Gastrocnemius medialis (tissue), 4 donors: ENCODE results near the gene YWHAG. TPM values are rescaled to one million over a fixed set of nuclear protein-coding genes. Genes with fewer than 3 reads are reported as not detected.
"Not testable (repeated sequence)": the region's sequence is repeated elsewhere in the genome, so short reads cannot be mapped to it uniquely, and the experiment has no call there.

Experiments used
- ATAC-seq, 2 donors: fragments of 150-250 bp; one replicate each; pipeline ENCODE4 v1.9.1; 2016
- DNase-seq, 2 donors: peaks; one replicate each; pipeline ENCODE4 v3.0.0-alpha.2; 2019
- H3K27ac ChIP-seq, 4 donors: fragments of 200-600 bp; sonication (generic); 1 replicate in 1 of 4; 2 replicates in 3 of 4; pipeline ENCODE4 v1.5.1; 2016 to 2018; ENCODE audit warnings: mild to moderate bottlenecking in 2 of 4, moderate library complexity in 1 of 4
- H3K27me3 ChIP-seq, 3 donors: fragments of 200-600 bp; sonication (generic) in 2 of 3; 1 replicate in 1 of 3; 2 replicates in 2 of 3; pipeline versions ENCODE4 v1.5.1 to v1.6.0; 2016 to 2019; ENCODE audit warnings: mild to moderate bottlenecking in 1 of 3, moderate library complexity in 1 of 3
- H3K36me3 ChIP-seq, 2 donors: fragments of 200-600 bp; sonication (generic) in 1 of 2; one replicate each; pipeline ENCODE4 v1.5.1; 2017 to 2018
- H3K4me1 ChIP-seq, 2 donors: fragments of 200-600 bp; sonication (generic) in 1 of 2; one replicate each; pipeline ENCODE4 v1.5.1; 2016 to 2017; ENCODE audit warnings: mild to moderate bottlenecking in 2 of 2
- H3K4me3 ChIP-seq, 4 donors: fragments of 200-600 bp; sonication (generic) in 3 of 4; 1 replicate in 1 of 4; 2 replicates in 3 of 4; pipeline ENCODE4 v1.5.1; 2016 to 2019; ENCODE audit warnings: mild to moderate bottlenecking in 2 of 4
- H3K9me3 ChIP-seq, 3 donors: fragments of 200-600 bp; sonication (generic) in 2 of 3; 1 replicate in 1 of 3; 2 replicates in 2 of 3; pipeline ENCODE4 v1.5.1; 2016 to 2019
- CTCF ChIP-seq, 5 experiments: fragments of 450-650 bp in 3 of 5; fragments of 200-600 bp in 2 of 5; sonication (generic) in 2 of 5; IDR thresholded peaks in 4 of 5; conservative IDR thresholded peaks in 1 of 5; 1 replicate in 4 of 5; 2 replicates in 1 of 5; pipeline ENCODE4 v1.5.1; 2016 to 2019; ENCODE audit warnings: antibody characterized with exemption in 5 of 5, mild to moderate bottlenecking in 3 of 5, moderate library complexity in 3 of 5
- POLR2A ChIP-seq, 2 donors: fragments of 450-650 bp; IDR thresholded peaks; one replicate each; pipeline ENCODE4 v1.6.1; 2017; ENCODE audit warnings: antibody characterized with exemption in 2 of 2, mild to moderate bottlenecking in 2 of 2, moderate library complexity in 2 of 2
- in situ Hi-C, 4 donors: fragments of 200-750 bp; cut with MboI; loops; one replicate each; pipeline versions ENCODE4 v1.15.0 to v1.8.0; 2017; ENCODE audit warnings: low sequenced_read_pairs in 4 of 4
- intact Hi-C: fragments of 100-400 bp; cut with DNase I; formaldehyde crosslinking; loops from one replicate; pipeline ENCODE4 v1.15.1; 2023; ENCODE audit warnings: low total_unique reads
- total RNA-seq, 4 donors: library from RNA; depleted of rRNA; stranded (reverse); fragments of >200 nt; gene quantifications; one replicate each; pipeline versions ENCODE4 v1.1.0 to v1.2.3, GENCODE V29; 2016

YWHAG gene
- total RNA-seq, 4 donors from 2014 or later, result 119 to 262 (median 179) TPM

GRCh38 chr7:76340617-76341131 is 18.1 kb downstream of the YWHAG start:
- H3K27me3 ChIP-seq, result no peaks in the 10 kb centered on the region
- peaks cover 63% of the 10 kb centered on the region in 2 donors for H3K4me1 ChIP-seq
- H3K9me3 ChIP-seq, result no peaks in the 10 kb centered on the region
- intact Hi-C loops, result no loop called here
- H3K27ac ChIP-seq, result peak overlapping the region; percentile 97 to 100 (median 98)
- no peak for ATAC-seq
- DNase-seq, result no peak
- in situ Hi-C loops, result no loop called here
- TF ChIP-seq POLR2A (IDR thresholded peaks at IDR 0.05) (no peak), CTCF (IDR thresholded peaks at IDR 0.05 in 4 of 5, conservative IDR thresholded peaks at IDR 0.05 in 1 of 5) (no peak)
- no peak overlapping the region for H3K4me3 ChIP-seq
- H3K36me3 ChIP-seq, result peaks cover 0 to 35% of the 10 kb centered on the region in 2 donors

GRCh38 chr7:76338298-76339084 is 20.3 kb downstream of the YWHAG start:
- no peaks in the 10 kb centered on the region for H3K27me3 ChIP-seq
- in situ Hi-C loops, result no loop called here
- H3K4me1 ChIP-seq, result peaks cover 76 to 79% of the 10 kb centered on the region in 2 donors
- TF ChIP-seq POLR2A (IDR thresholded peaks at IDR 0.05) (no peak), CTCF (IDR thresholded peaks at IDR 0.05 in 4 of 5, conservative IDR thresholded peaks at IDR 0.05 in 1 of 5) (no peak)
- DNase-seq (no peak), ATAC-seq (no peak)
- H3K36me3 ChIP-seq, result peaks cover 0 to 16% of the 10 kb centered on the region in 2 donors
- no peaks in the 10 kb centered on the region for H3K9me3 ChIP-seq
- H3K27ac ChIP-seq, result peak overlapping the region; percentile 97 to 100 (median 98)
- no peak overlapping the region for H3K4me3 ChIP-seq
- intact Hi-C loops, result no loop called here

GRCh38 chr7:76337147-76337546 is 21.6 kb downstream of the YWHAG start:
- Histone ChIP-seq H3K27me3 (no peaks in the 10 kb centered on the region), H3K9me3 (no peaks in the 10 kb centered on the region), H3K27ac (peak overlapping the region; percentile 97 to 100 (median 98)), H3K4me1 (peaks cover 84 to 87% of the 10 kb centered on the region in 2 donors), H3K4me3 (no peak overlapping the region), H3K36me3 (peaks cover 0 to 8% of the 10 kb centered on the region in 2 donors)
- ATAC-seq (no peak), DNase-seq (no peak)
- intact Hi-C loops (no loop called here), in situ Hi-C loops (no loop called here)
- TF ChIP-seq POLR2A (IDR thresholded peaks at IDR 0.05) (no peak), CTCF (IDR thresholded peaks at IDR 0.05 in 4 of 5, conservative IDR thresholded peaks at IDR 0.05 in 1 of 5) (no peak)

- Histone ChIP-seq H3K4me1 (peaks cover 84 to 89% of the 10 kb centered on the region in 2 donors), H3K9me3 (no peaks in the 10 kb centered on the region), H3K4me3 (no peak overlapping the region), H3K27me3 (no peaks in the 10 kb centered on the region), H3K27ac (peak overlapping the region; percentile 97 to 100 (median 98)), H3K36me3 (no peaks in the 10 kb centered on the region)
- TF ChIP-seq CTCF (IDR thresholded peaks at IDR 0.05 in 4 of 5, conservative IDR thresholded peaks at IDR 0.05 in 1 of 5) (no peak), POLR2A (IDR thresholded peaks at IDR 0.05) (no peak)
- no peak for ATAC-seq
- DNase-seq, result no peak
- in situ Hi-C loops (no loop called here), intact Hi-C loops (no loop called here)
These were observed 22.7 kb downstream of the YWHAG start for GRCh38 chr7:76336094-76336493.

DNA sequence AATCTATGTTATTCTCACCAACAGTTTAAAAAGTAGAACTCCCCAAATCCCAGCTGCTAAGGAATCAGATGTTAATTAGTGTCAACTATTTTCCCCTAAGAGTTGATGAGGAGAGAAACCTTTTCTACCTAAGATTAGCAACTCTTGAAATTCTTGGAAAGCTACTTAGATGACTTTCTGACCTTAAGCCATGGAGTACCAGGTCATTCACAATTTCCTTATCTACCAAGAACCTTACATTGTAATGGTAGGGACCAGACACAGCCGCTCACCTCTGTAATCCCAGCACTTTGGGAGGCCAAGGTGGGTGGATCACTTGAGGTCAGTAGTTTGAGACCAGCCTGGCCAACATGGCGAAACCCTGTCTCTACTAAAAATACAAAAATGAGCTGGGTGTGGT is 23.4 kb downstream of the YWHAG start:
- H3K9me3 ChIP-seq, H3K4me3 ChIP-seq, H3K36me3 ChIP-seq, DNase-seq, in situ Hi-C loops, intact Hi-C loops, H3K27me3 ChIP-seq, ATAC-seq: not testable (repeated sequence)
- Histone ChIP-seq H3K4me1 (peaks cover 82 to 89% of the 10 kb centered on the region in 2 donors), H3K27ac (peak overlapping the region; percentile 97 to 100 (median 98))
